Ovary (tissue), 3 donors: ENCODE data around the gene MPZL2.

Source experiments
- CTCF ChIP-seq, 3 donors: fragments of 450-650 bp in 2 of 3; fragments of 200-600 bp in 1 of 3; IDR thresholded peaks; one replicate each; pipeline versions ENCODE4 v1.5.1 to v1.8.0; 2016 to 2022; ENCODE audit warnings: antibody characterized with exemption in 3 of 3, mild to moderate bottlenecking in 1 of 3
- EP300 ChIP-seq: sonication (generic); formaldehyde crosslinking; IDR thresholded peaks from one replicate; pipeline ENCODE4 v1.6.1; 2017; ENCODE audit warnings: antibody characterized with exemption
- POLR2A ChIP-seq: fragments of 450-650 bp; IDR thresholded peaks from one replicate; pipeline ENCODE4 v1.6.1; 2017; ENCODE audit warnings: antibody characterized with exemption, mild to moderate bottlenecking, moderate library complexity
- donor health status: DM: no; HTN: no; CAD: no.

- no peak for TF ChIP-seq CTCF (IDR thresholded peaks at IDR 0.05)
- no peak for TF ChIP-seq POLR2A
- no peak for TF ChIP-seq EP300
Observed at GRCh38 chr11:118227865-118228785, 36.0 kb downstream of the MPZL2 start.
